WTC11 (cell line): Measurements from ENCODE around the gene MRPL55. TPM values are rescaled to one million over a fixed set of nuclear protein-coding genes. Genes with fewer than 3 reads are reported as not detected.

ENCODE experiments used
- ATAC-seq: fragments of 200-7000 bp; cut with Tn5 transposase; 2 replicates; pipeline ENCODE4 v1.10.0; 2021; ENCODE audit warnings: mild to moderate bottlenecking, moderate library complexity
- CTCF ChIA-PET: fragments of 300-600 bp; sonication (Branson Sonifier 250); formaldehyde crosslinking; loops from one replicate; lab custom pipeline; 2021; ENCODE audit warnings: antibody characterized with exemption; lab: Charles Lee
- POLR2A ChIA-PET: fragments of 350-600 bp; sonication (Branson Sonifier 250); formaldehyde crosslinking; loops from one replicate; lab custom pipeline; 2021; ENCODE audit warnings: antibody characterized with exemption; lab: Charles Lee
- DNase-seq: peaks from one replicate; pipeline ENCODE4 v3.0.0; 2021; ENCODE audit warnings: low spot score
- H3K27ac Mint-ChIP-seq: 2 replicates; pipeline ENCODE4 v1.8.0; 2021; ENCODE audit warnings: mixed read lengths
- H3K27me3 Mint-ChIP-seq: 2 replicates; pipeline ENCODE4 v1.8.0; 2021; ENCODE audit warnings: low read depth, mild to moderate bottlenecking, moderate library complexity, mixed read lengths
- H3K36me3 Mint-ChIP-seq: 2 replicates; pipeline ENCODE4 v1.8.0; 2021; ENCODE audit warnings: mixed read lengths
- H3K4me1 Mint-ChIP-seq: 2 replicates; pipeline ENCODE4 v1.8.0; 2022; ENCODE audit warnings: mixed read lengths
- H3K4me3 Mint-ChIP-seq: 2 replicates; pipeline ENCODE4 v1.8.0; 2021; ENCODE audit warnings: mild to moderate bottlenecking, moderate library complexity, mixed read lengths
- H3K9me3 Mint-ChIP-seq: 2 replicates; pipeline ENCODE4 v1.8.0; 2021; ENCODE audit warnings: mixed read lengths
- CBFB ChIP-seq: sonication (generic); formaldehyde crosslinking; IDR thresholded peaks from 2 replicates; pipeline ENCODE4 v1.8.1; 2022; ENCODE audit warnings: mild to moderate bottlenecking, low read depth, missing genetic modification reagents
- CTCF ChIP-seq: fragments of 200-600 bp; IDR thresholded peaks from 2 replicates; pipeline ENCODE4 v1.8.0; 2022; ENCODE audit warnings: antibody characterized with exemption
- ELF4 ChIP-seq: sonication (generic); formaldehyde crosslinking; IDR thresholded peaks from 2 replicates; pipeline ENCODE4 v1.8.1; 2022; ENCODE audit warnings: low read depth, mild to moderate bottlenecking, moderate library complexity, missing genetic modification reagents
- IRF2 ChIP-seq: sonication (generic); formaldehyde crosslinking; IDR thresholded peaks from 2 replicates; pipeline ENCODE4 v1.8.0; 2022; ENCODE audit warnings: low read depth, missing genetic modification reagents, borderline replicate concordance
- NFATC4 ChIP-seq: fragments of 250-450 bp; sonication (Bioruptor Pico); IDR thresholded peaks from 2 replicates; pipeline ENCODE4 v1.9.0; 2021; ENCODE audit warnings: mild to moderate bottlenecking
- NR1H2 ChIP-seq: sonication (generic); formaldehyde crosslinking; IDR thresholded peaks from 2 replicates; pipeline ENCODE4 v1.9.0; 2021; ENCODE audit warnings: mild to moderate bottlenecking, moderate library complexity, missing genetic modification reagents
- PRRX2 ChIP-seq: fragments of 250-450 bp; sonication (Bioruptor Pico); IDR thresholded peaks from 2 replicates; pipeline ENCODE4 v1.8.0; 2021; ENCODE audit warnings: mild to moderate bottlenecking
- RELA ChIP-seq: sonication (generic); formaldehyde crosslinking; IDR thresholded peaks from 2 replicates; pipeline ENCODE4 v1.8.1; 2022; ENCODE audit warnings: missing genetic modification reagents, mild to moderate bottlenecking, borderline replicate concordance
- SMAD3 ChIP-seq: sonication (generic); formaldehyde crosslinking; IDR thresholded peaks from 2 replicates; pipeline ENCODE4 v1.8.0; 2022; ENCODE audit warnings: missing genetic modification reagents, mild to moderate bottlenecking, borderline replicate concordance
- SMAD4 ChIP-seq: sonication (generic); formaldehyde crosslinking; IDR thresholded peaks from 2 replicates; pipeline ENCODE4 v1.8.0; 2022; ENCODE audit warnings: mild to moderate bottlenecking, missing genetic modification reagents
- TCF7 ChIP-seq: sonication (generic); formaldehyde crosslinking; IDR thresholded peaks from 2 replicates; pipeline ENCODE4 v1.8.0; 2022; ENCODE audit warnings: mild to moderate bottlenecking, low read depth, missing genetic modification reagents, moderate library complexity
- ZBTB21 ChIP-seq: sonication (generic); formaldehyde crosslinking; IDR thresholded peaks from 2 replicates; pipeline ENCODE4 v1.8.1; 2023; ENCODE audit warnings: mild to moderate bottlenecking, missing genetic modification reagents, borderline replicate concordance
- ZNF281 ChIP-seq: sonication (generic); formaldehyde crosslinking; IDR thresholded peaks from 2 replicates; pipeline ENCODE4 v1.8.0; 2023; ENCODE audit warnings: mild to moderate bottlenecking, missing genetic modification reagents
- ZNF396 ChIP-seq: fragments of 250-450 bp; sonication (Bioruptor Pico); IDR thresholded peaks from 2 replicates; pipeline ENCODE4 v1.8.0; 2021; ENCODE audit warnings: mild to moderate bottlenecking, moderate library complexity, borderline replicate concordance
- ZNF416 ChIP-seq: fragments of 250-450 bp; sonication (Bioruptor Pico); IDR thresholded peaks from 2 replicates; pipeline ENCODE4 v1.9.0; 2021; ENCODE audit warnings: mild to moderate bottlenecking, inconsistent platforms
- total RNA-seq: library from RNA; stranded (reverse); gene quantifications from 3 replicates; pipeline ENCODE4 v1.2.3, GENCODE V29; 2021
- TF ChIP-seq, protein P1 (sequence below): sonication (generic); formaldehyde crosslinking; IDR thresholded peaks from 2 replicates; pipeline ENCODE4 v1.8.0; 2022; ENCODE audit warnings: mild to moderate bottlenecking, missing genetic modification reagents
- TF ChIP-seq, protein P2 (sequence below): fragments of 250-450 bp; sonication (Bioruptor Pico); IDR thresholded peaks from 2 replicates; pipeline ENCODE4 v1.9.0; 2021; ENCODE audit warnings: mild to moderate bottlenecking, borderline replicate concordance
- TF ChIP-seq, protein P3 (sequence below): sonication (generic); formaldehyde crosslinking; IDR thresholded peaks from 2 replicates; pipeline ENCODE4 v1.8.1; 2022; ENCODE audit warnings: mild to moderate bottlenecking, missing genetic modification reagents, moderate library complexity, borderline replicate concordance

Gene MRPL55
- total RNA-seq, 1 experiment from 2014 or later, result 66.9 TPM

DNA sequence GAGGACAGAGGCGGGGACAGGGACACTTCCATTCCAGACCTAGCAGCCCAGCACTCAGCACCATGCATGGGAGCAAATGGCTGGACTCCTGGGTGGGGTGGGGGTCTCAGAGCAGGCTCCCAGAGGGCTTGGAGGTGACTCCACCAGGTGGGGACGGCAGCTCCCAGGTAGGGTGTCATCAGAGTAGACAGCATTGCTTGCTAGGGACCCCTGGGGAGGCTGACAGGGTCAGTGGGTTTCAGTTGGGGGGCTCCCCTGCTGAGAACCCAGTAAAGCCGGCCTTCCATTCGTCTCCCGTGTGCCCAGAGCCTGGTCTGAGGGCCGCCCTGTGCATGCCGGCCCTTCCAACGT lies 35.9 kb upstream of the MRPL55 start:
- Mint-ChIP-seq H3K9me3 (no peaks in the 10 kb centered on the region), H3K36me3 (no peaks in the 10 kb centered on the region), H3K4me1 (peaks cover 10% of the 10 kb centered on the region; the same call in 1 of the 2 replicates), H3K27ac (no peak overlapping the region), H3K27me3 (no peaks in the 10 kb centered on the region), H3K4me3 (no peak overlapping the region)
- no peak for DNase-seq
- ChIA-PET POLR2A (no interaction called here), CTCF (interaction anchor here (1.1 to 1.2 kb wide), 2 partner anchors 14 to 20 kb away, joined by 3 read pairs; no protein-coding TSS in a partner anchor)
- no peak for ATAC-seq
- TF ChIP-seq, protein P1, sequence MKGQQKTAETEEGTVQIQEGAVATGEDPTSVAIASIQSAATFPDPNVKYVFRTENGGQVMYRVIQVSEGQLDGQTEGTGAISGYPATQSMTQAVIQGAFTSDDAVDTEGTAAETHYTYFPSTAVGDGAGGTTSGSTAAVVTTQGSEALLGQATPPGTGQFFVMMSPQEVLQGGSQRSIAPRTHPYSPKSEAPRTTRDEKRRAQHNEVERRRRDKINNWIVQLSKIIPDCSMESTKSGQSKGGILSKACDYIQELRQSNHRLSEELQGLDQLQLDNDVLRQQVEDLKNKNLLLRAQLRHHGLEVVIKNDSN (CRISPR knock-in tag), result no peak
- TF ChIP-seq SMAD3, result no peak
- no peak for TF ChIP-seq CBFB
- TF ChIP-seq ZNF416 (CRISPR knock-in tag), result no peak
- no peak for TF ChIP-seq ZNF396
- no peak for TF ChIP-seq ZNF281 (CRISPR knock-in tag)
- no peak for TF ChIP-seq TCF7 (CRISPR knock-in tag)
- TF ChIP-seq, protein P2, sequence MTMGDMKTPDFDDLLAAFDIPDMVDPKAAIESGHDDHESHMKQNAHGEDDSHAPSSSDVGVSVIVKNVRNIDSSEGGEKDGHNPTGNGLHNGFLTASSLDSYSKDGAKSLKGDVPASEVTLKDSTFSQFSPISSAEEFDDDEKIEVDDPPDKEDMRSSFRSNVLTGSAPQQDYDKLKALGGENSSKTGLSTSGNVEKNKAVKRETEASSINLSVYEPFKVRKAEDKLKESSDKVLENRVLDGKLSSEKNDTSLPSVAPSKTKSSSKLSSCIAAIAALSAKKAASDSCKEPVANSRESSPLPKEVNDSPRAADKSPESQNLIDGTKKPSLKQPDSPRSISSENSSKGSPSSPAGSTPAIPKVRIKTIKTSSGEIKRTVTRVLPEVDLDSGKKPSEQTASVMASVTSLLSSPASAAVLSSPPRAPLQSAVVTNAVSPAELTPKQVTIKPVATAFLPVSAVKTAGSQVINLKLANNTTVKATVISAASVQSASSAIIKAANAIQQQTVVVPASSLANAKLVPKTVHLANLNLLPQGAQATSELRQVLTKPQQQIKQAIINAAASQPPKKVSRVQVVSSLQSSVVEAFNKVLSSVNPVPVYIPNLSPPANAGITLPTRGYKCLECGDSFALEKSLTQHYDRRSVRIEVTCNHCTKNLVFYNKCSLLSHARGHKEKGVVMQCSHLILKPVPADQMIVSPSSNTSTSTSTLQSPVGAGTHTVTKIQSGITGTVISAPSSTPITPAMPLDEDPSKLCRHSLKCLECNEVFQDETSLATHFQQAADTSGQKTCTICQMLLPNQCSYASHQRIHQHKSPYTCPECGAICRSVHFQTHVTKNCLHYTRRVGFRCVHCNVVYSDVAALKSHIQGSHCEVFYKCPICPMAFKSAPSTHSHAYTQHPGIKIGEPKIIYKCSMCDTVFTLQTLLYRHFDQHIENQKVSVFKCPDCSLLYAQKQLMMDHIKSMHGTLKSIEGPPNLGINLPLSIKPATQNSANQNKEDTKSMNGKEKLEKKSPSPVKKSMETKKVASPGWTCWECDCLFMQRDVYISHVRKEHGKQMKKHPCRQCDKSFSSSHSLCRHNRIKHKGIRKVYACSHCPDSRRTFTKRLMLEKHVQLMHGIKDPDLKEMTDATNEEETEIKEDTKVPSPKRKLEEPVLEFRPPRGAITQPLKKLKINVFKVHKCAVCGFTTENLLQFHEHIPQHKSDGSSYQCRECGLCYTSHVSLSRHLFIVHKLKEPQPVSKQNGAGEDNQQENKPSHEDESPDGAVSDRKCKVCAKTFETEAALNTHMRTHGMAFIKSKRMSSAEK, result no peak
- TF ChIP-seq, protein P3, sequence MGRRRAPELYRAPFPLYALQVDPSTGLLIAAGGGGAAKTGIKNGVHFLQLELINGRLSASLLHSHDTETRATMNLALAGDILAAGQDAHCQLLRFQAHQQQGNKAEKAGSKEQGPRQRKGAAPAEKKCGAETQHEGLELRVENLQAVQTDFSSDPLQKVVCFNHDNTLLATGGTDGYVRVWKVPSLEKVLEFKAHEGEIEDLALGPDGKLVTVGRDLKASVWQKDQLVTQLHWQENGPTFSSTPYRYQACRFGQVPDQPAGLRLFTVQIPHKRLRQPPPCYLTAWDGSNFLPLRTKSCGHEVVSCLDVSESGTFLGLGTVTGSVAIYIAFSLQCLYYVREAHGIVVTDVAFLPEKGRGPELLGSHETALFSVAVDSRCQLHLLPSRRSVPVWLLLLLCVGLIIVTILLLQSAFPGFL (CRISPR knock-in tag), result no peak
- TF ChIP-seq ELF4 (CRISPR knock-in tag), result no peak
- TF ChIP-seq ZBTB21, result no peak
- TF ChIP-seq RELA (CRISPR knock-in tag), result no peak
- TF ChIP-seq SMAD4, result no peak
- no peak for TF ChIP-seq IRF2 (CRISPR knock-in tag)
- TF ChIP-seq NR1H2 (CRISPR knock-in tag), result no peak

DNA sequence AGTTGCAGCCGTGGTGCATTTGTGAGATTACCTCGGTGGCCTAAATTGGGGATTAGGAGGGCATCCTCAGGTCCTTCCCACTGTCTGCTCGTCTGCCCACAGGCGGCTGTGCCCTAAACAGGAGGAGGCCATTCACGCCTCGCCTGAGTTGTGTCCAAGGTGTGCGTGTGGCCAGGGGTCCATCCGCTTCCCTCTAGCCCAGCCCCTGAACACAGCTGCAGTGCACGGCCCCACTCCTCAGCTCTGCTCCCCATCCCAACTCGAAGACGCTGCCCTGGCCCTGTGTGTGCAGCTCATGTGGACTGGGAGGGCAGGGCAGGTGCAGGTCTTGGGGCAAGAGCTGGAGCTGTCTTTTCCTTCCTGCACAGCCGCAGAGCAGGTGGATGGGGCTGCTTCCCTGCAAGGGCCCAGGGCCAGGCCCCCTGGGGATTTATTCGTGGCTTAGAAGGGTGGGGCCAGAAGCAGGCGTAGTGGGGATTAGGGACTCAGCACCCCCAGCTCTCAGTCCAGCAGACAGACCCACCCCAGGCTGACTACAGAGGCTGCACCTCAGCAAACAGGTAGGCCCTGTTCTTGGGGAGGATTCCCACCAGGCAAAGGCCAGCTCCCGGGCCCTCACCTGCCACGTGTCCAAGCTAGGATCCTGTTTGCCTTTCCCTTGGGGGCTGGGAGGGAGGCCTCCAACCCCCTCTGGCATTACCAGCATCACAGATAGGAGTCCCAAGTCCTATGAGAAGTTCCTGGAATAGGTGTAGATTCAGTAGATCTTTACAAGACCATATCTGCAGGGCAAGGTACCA lies 35.3 kb upstream of the MRPL55 start:
- Mint-ChIP-seq H3K9me3 (no peaks in the 10 kb centered on the region), H3K27me3 (no peaks in the 10 kb centered on the region), H3K4me3 (no peak overlapping the region), H3K36me3 (no peaks in the 10 kb centered on the region), H3K4me1 (peaks cover 7% of the 10 kb centered on the region; the same call in 1 of the 2 replicates), H3K27ac (no peak overlapping the region)
- ChIA-PET POLR2A (no interaction called here), CTCF (interaction anchor here (1.1 to 1.2 kb wide), 2 partner anchors 14 to 21 kb away, joined by 3 read pairs; no protein-coding TSS in a partner anchor)
- DNase-seq (no peak), ATAC-seq (no peak)
- TF ChIP-seq CTCF, result no peak
- TF ChIP-seq PRRX2, result no peak
- TF ChIP-seq NFATC4, result no peak
